Caco-2 (cell line): ENCODE measurements around the gene RAB10. TPM values are rescaled to one million over a fixed set of nuclear protein-coding genes. Genes with fewer than 3 reads are reported as not detected.
A peak's percentile ranks its signal among the peaks of the same experiment; 100 is the strongest.

Experiments
- BruUV-seq: library from RNA; stranded (reverse); fragments of 400-500 nt; replicated peaks from 2 replicates; lab custom pipeline; 2021; lab: Mats Ljungman, UMichigan
- CTCF ChIA-PET: fragments of 300-600 bp; sonication (Branson Sonifier 250); formaldehyde crosslinking; loops from one replicate; lab custom pipeline; 2022; ENCODE audit warnings: antibody characterized with exemption; lab: Charles Lee
- POLR2A ChIA-PET: fragments of 300-600 bp; sonication (Branson Sonifier 250); formaldehyde crosslinking; loops from one replicate; lab custom pipeline; 2022; ENCODE audit warnings: antibody characterized with exemption; lab: Charles Lee
- DNase-seq, 2 experiments: peaks; one replicate each; pipeline versions ENCODE4 v3.0.0 to v3.0.0-alpha.2; 2020 to 2022
- H3K27me3 ChIP-seq: replicated peaks from 2 replicates; pipeline ENCODE4 v1.6.0; 2011; ENCODE audit warnings: low read length; ENCODE audit not compliant: control insufficient read depth, insufficient read depth
- H3K36me3 ChIP-seq: 2 replicates; pipeline ENCODE4 v1.5.1; 2011; ENCODE audit warnings: low read length; ENCODE audit not compliant: control insufficient read depth, insufficient read depth
- H3K4me1 ChIP-seq: fragments of 250-450 bp; sonication (Bioruptor Pico); 2 replicates; pipeline ENCODE4 v1.5.1; 2020; ENCODE audit warnings: mild to moderate bottlenecking
- H3K4me3 ChIP-seq: 2 replicates; pipeline ENCODE4 v1.5.1; 2011; ENCODE audit warnings: low read depth, mild to moderate bottlenecking, control low read depth, low read length
- H3K9me3 ChIP-seq: fragments of 250-450 bp; sonication (Bioruptor Pico); 2 replicates; pipeline ENCODE4 v1.5.1; 2020; ENCODE audit warnings: mild to moderate bottlenecking, moderate library complexity
- H3K27ac Mint-ChIP-seq: one replicate; pipeline ENCODE4 v1.8.0; 2022; ENCODE audit warnings: mixed read lengths; ENCODE audit not compliant: unreplicated experiment
- H3K27me3 Mint-ChIP-seq: one replicate; pipeline ENCODE4 v1.8.0; 2022; ENCODE audit warnings: mixed read lengths; ENCODE audit not compliant: insufficient read depth, unreplicated experiment
- H3K36me3 Mint-ChIP-seq: one replicate; pipeline ENCODE4 v1.8.0; 2022; ENCODE audit warnings: mild to moderate bottlenecking, mixed read lengths; ENCODE audit not compliant: insufficient read depth, unreplicated experiment
- H3K4me1 Mint-ChIP-seq: one replicate; pipeline ENCODE4 v1.8.0; 2022; ENCODE audit warnings: low read depth, mixed read lengths; ENCODE audit not compliant: unreplicated experiment
- H3K4me3 Mint-ChIP-seq: one replicate; pipeline ENCODE4 v1.8.0; 2022; ENCODE audit warnings: mild to moderate bottlenecking, moderate library complexity, mixed read lengths; ENCODE audit not compliant: unreplicated experiment
- H3K9me3 Mint-ChIP-seq: one replicate; pipeline ENCODE4 v1.8.0; 2022; ENCODE audit warnings: mixed read lengths; ENCODE audit not compliant: unreplicated experiment
- CTCF ChIP-seq, 2 experiments: fragments of 200-600 bp in 1 of 2; IDR thresholded peaks; 1 replicate in 1 of 2; 2 replicates in 1 of 2; pipeline versions ENCODE4 v1.5.1 to v1.8.0; 2011 to 2022; ENCODE audit warnings: antibody characterized with exemption in 1 of 2, control low read depth in 1 of 2, inconsistent platforms in 1 of 2, low read depth in 1 of 2, low read length in 1 of 2, mild to moderate bottlenecking in 1 of 2, moderate library complexity in 1 of 2; ENCODE audit not compliant: insufficient read depth in 1 of 2, severe bottlenecking in 1 of 2, unreplicated experiment in 1 of 2
- intact Hi-C: fragments of 100-400 bp; cut with micrococcal nuclease; formaldehyde crosslinking; loops from one replicate; pipeline ENCODE4 v1.10.0; 2022; ENCODE audit not compliant: unreplicated experiment
- total RNA-seq: library from RNA; stranded (reverse); gene quantifications from 2 replicates; pipeline ENCODE4 v1.2.3, GENCODE V29; 2022

Gene RAB10
- total RNA-seq, 1 experiment from 2014 or later, result 213 TPM

- ChIA-PET CTCF (interaction anchor here (2.4 kb wide), 1 partner anchor 12 kb away, joined by 8 read pairs; no protein-coding TSS in a partner anchor), POLR2A (interaction anchor here (1.2 to 1.6 kb wide), 2 partner anchors 11 to 33 kb away, joined by 6 to 8 read pairs; partner anchors contain the start of gene RAB10)
- TF ChIP-seq CTCF (IDR thresholded peaks at IDR 0.05; ENCODE audit: insufficient read depth in 1 of 2, low read depth in 1 of 2, low read length in 1 of 2, severe bottlenecking in 1 of 2, unreplicated experiment in 1 of 2), result no peak
- Histone ChIP-seq H3K4me1 (peaks cover 37% of the 10 kb centered on the region), H3K4me3 (no peak overlapping the region), H3K9me3 (no peaks in the 10 kb centered on the region), H3K27me3 (no peaks in the 10 kb centered on the region), H3K36me3 (no peaks in the 10 kb centered on the region)
- Mint-ChIP-seq H3K4me3 (no peak overlapping the region), H3K4me1 (peaks cover 56% of the 10 kb centered on the region), H3K36me3 (peaks cover 9% of the 10 kb centered on the region), H3K27ac (peak overlapping the region; percentile 95), H3K27me3 (no peaks in the 10 kb centered on the region), H3K9me3 (no peaks in the 10 kb centered on the region)
- intact Hi-C loops, result no loop called here
- no TSS peak for BruUV-seq
- DNase-seq, result no peak
Measured at GRCh38 chr2:26000561-26001082, 33.3 kb upstream of the RAB10 start.

- Mint-ChIP-seq H3K27ac (peak overlapping the region; percentile 95), H3K4me3 (no peak overlapping the region), H3K36me3 (peaks cover 9% of the 10 kb centered on the region), H3K4me1 (peaks cover 55% of the 10 kb centered on the region), H3K27me3 (no peaks in the 10 kb centered on the region), H3K9me3 (no peaks in the 10 kb centered on the region)
- H3K36me3 ChIP-seq, result no peaks in the 10 kb centered on the region
- H3K4me3 ChIP-seq, result no peak overlapping the region
- no peak for TF ChIP-seq CTCF (IDR thresholded peaks at IDR 0.05; ENCODE audit: insufficient read depth in 1 of 2, low read depth in 1 of 2, low read length in 1 of 2, severe bottlenecking in 1 of 2, unreplicated experiment in 1 of 2)
- ChIA-PET CTCF (no interaction called here), POLR2A (no interaction called here)
- no peaks in the 10 kb centered on the region for H3K9me3 ChIP-seq
- DNase-seq, result no peak
- intact Hi-C loops, result no loop called here
- no TSS peak for BruUV-seq
- H3K27me3 ChIP-seq, result no peaks in the 10 kb centered on the region
- peaks cover 37% of the 10 kb centered on the region for H3K4me1 ChIP-seq
Measured at GRCh38 chr2:26001743-26002351, 32.0 kb upstream of the RAB10 start.

- peaks cover 47% of the 10 kb centered on the region for H3K4me1 Mint-ChIP-seq
- H3K27me3 Mint-ChIP-seq, result no peaks in the 10 kb centered on the region
- DNase-seq, result no peak
- Histone ChIP-seq H3K9me3 (no peaks in the 10 kb centered on the region), H3K36me3 (no peaks in the 10 kb centered on the region), H3K27me3 (no peaks in the 10 kb centered on the region), H3K4me3 (no peak overlapping the region), H3K4me1 (peaks cover 33% of the 10 kb centered on the region)
- no TSS peak for BruUV-seq
- intact Hi-C loops, result no loop called here
- H3K9me3 Mint-ChIP-seq, result no peaks in the 10 kb centered on the region
- peaks cover 9% of the 10 kb centered on the region for H3K36me3 Mint-ChIP-seq
- TF ChIP-seq CTCF (IDR thresholded peaks at IDR 0.05; ENCODE audit: insufficient read depth in 1 of 2, low read depth in 1 of 2, low read length in 1 of 2, severe bottlenecking in 1 of 2, unreplicated experiment in 1 of 2), result no peak
- peak overlapping the region; percentile 36 for H3K27ac Mint-ChIP-seq
- ChIA-PET CTCF (interaction anchor here (0.6 kb wide), 2 partner anchors 141 to 1513 kb away, joined by 3 to 6 read pairs; no protein-coding TSS in a partner anchor), POLR2A (interaction anchor here (0.6 kb wide), 1 partner anchor 124 kb away, joined by 3 read pairs; the partner anchor contains the start of gene ASXL2)
- no peak overlapping the region for H3K4me3 Mint-ChIP-seq
Measured at GRCh38 chr2:26002632-26003310, 31.1 kb upstream of the RAB10 start.
